Lower lobe of right lung (tissue), 2 donors: ENCODE data around the gene SORL1. TPM values are rescaled to one million over a fixed set of nuclear protein-coding genes. Genes with fewer than 3 reads are reported as not detected.

Source experiments
- ATAC-seq, 2 donors: fragments of 200-7000 bp; cut with Tn5 transposase; one replicate each; pipeline ENCODE4 v1.9.1; 2020 to 2022; ENCODE audit warnings: mild to moderate bottlenecking in 2 of 2, moderate library complexity in 2 of 2
- DNase-seq: peaks from one replicate; pipeline ENCODE4 v3.0.0-alpha.2; 2020
- H3K27ac ChIP-seq: fragments of 200-600 bp; one replicate; pipeline ENCODE4 v1.8.0; 2022
- H3K27me3 ChIP-seq: fragments of 200-600 bp; one replicate; pipeline ENCODE4 v1.8.0; 2022; ENCODE audit warnings: low read depth
- H3K36me3 ChIP-seq: fragments of 200-600 bp; one replicate; pipeline ENCODE4 v1.8.0; 2022; ENCODE audit warnings: mild to moderate bottlenecking
- H3K4me1 ChIP-seq: fragments of 200-600 bp; one replicate; pipeline ENCODE4 v1.8.0; 2022
- H3K4me3 ChIP-seq: fragments of 200-600 bp; one replicate; pipeline ENCODE4 v1.8.0; 2022; ENCODE audit warnings: mild to moderate bottlenecking
- H3K9me3 ChIP-seq: fragments of 200-600 bp; one replicate; pipeline ENCODE4 v1.8.0; 2022
- CTCF ChIP-seq: fragments of 200-600 bp; IDR thresholded peaks from one replicate; pipeline ENCODE4 v1.8.0; 2022; ENCODE audit warnings: antibody characterized with exemption, mild to moderate bottlenecking
- intact Hi-C: fragments of 100-400 bp; cut with DNase I; formaldehyde crosslinking; loops from one replicate; pipeline ENCODE4 v1.11.0; 2022
- total RNA-seq: library from RNA; stranded (reverse); fragmentation: NEBNext Ultra II Directional; extraction: Animal tissue kit (Norgen Biotek cat#: 25700); gene quantifications from one replicate; pipeline ENCODE4 v1.2.1, GENCODE V29; 2021
- donor health status: DM: no; HTN: yes; CAD: no; lungs with severe emphysema.

SORL1 gene
- total RNA-seq, 1 donor from 2014 or later = 74.0 TPM

- Histone ChIP-seq H3K4me1 (peaks cover 17% of the 10 kb centered on the region), H3K4me3 (no peak overlapping the region), H3K9me3 (no peaks in the 10 kb centered on the region), H3K27ac (no peak overlapping the region), H3K36me3 (peaks cover 13% of the 10 kb centered on the region), H3K27me3 (no peaks in the 10 kb centered on the region)
- no peak for TF ChIP-seq CTCF
- no peak for DNase-seq
- intact Hi-C loops = no loop called here
- ATAC-seq = no peak
These were observed 118.3 kb downstream of the SORL1 start for GRCh38 chr11:121570453-121570852.

DNA sequence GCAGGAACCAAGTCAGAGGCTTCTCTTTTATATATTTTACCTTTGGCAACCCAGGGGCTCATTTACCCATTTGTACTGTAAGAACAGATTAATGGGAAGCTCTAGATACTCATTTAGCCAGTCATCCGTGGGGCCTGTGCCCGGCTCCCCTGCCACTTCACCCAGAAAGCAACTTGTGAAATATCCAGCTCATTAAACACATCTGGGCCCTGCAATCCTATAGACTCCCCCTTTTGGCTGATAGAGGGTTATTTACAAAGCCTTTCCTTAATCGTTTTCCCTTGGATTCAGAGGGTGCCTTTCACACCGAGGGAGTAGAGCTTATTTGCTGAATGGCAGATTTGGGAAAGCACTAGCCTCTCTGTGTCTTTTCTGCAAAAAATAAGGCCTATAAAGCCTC is 119.4 kb downstream of the SORL1 start:
- no peak for TF ChIP-seq CTCF
- no peak for ATAC-seq
- Histone ChIP-seq H3K27ac (no peak overlapping the region), H3K4me1 (peaks cover 28% of the 10 kb centered on the region), H3K36me3 (peaks cover 13% of the 10 kb centered on the region), H3K9me3 (no peaks in the 10 kb centered on the region), H3K27me3 (no peaks in the 10 kb centered on the region), H3K4me3 (no peak overlapping the region)
- intact Hi-C loops = no loop called here
- no peak for DNase-seq

DNA sequence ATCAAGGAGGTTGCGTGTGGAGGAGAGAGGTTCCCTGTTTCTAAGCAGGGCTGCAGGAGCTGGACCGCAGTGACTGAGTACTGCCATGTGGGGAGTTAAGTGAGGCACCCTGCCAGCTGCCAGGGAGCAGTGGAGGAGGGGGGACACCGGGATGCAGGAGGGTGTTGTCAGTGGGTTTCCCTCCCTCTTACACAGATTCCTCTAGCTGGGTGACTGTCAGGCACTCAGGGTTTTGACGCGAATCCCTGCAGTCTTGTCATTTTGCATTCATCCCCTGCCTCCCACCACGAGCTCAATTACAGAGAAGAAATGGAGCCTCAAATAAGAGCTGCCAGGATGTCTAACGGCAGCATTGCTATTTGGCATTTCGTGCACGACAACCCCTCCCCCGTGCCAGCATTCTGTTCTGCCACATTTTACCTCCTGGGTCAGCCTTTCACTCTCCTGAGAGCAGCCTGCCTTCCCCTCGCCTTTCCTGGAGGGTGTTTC is 120.5 kb downstream of the SORL1 start:
- no peak for TF ChIP-seq CTCF
- H3K4me1 ChIP-seq = peaks cover 38% of the 10 kb centered on the region
- H3K9me3 ChIP-seq = no peaks in the 10 kb centered on the region
- DNase-seq (no peak), ATAC-seq (no peak)
- H3K36me3 ChIP-seq = peaks cover 6% of the 10 kb centered on the region
- no peaks in the 10 kb centered on the region for H3K27me3 ChIP-seq
- H3K27ac ChIP-seq = no peak overlapping the region
- intact Hi-C loops = no loop called here
- no peak overlapping the region for H3K4me3 ChIP-seq

DNA sequence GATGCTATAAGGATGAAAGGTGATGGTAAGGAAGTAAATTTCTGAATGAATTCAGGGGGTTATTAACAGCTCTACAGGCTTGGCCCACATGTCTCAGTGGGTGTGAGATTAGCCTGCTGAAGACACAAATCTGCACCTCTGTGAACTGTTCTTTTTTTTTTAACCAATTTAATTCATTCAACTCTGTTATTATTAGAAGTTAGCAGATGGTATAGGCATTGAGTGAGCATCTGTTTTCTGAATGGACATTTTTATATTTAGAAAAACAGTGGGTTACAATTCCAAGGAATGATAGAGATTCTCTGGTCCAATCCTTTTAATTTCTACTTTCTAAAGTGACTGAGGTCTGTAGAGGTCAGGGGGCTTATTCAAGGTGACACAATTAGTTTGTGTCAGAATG is 122.7 kb downstream of the SORL1 start:
- no peak for ATAC-seq
- Histone ChIP-seq H3K4me3 (no peak overlapping the region), H3K27me3 (no peaks in the 10 kb centered on the region), H3K4me1 (peaks cover 47% of the 10 kb centered on the region), H3K36me3 (peaks cover 6% of the 10 kb centered on the region), H3K27ac (no peak overlapping the region), H3K9me3 (no peaks in the 10 kb centered on the region)
- intact Hi-C loops = no loop called here
- TF ChIP-seq CTCF = no peak
- no peak for DNase-seq

DNA sequence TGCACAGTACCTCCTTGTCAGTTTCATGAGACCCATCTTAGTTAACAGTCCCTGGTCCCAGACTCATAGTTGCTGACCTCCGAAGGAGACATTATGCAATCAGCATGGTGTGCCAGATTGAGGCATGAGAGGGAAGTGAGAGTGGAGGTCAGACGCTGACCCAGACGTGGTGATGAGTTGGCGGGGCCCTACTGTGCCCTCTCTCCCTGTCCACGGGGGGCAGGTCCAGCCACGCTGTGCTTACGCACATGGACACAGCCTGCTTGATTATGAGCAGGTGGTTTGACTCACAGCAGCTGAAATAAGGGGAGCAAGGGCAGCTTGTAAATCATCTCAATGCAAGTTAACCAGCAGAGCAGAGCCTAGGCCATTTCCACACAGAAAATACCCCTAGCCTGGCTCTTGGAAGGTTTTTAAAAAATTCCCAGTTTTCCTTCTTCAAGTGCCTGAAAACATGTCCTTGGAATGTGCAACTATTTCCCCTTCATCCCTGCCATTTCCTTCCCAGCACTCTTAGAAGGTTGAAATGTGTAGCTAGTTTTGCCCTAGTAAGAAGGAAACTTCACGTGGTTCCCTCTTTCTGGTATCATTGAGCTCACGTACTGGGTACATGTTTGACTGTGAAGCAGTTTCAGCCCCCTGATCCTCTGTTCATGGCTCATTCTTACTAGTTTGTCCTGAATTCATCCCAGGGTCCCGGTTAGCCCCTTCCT is 123.3 kb downstream of the SORL1 start:
- Histone ChIP-seq H3K9me3 (no peaks in the 10 kb centered on the region), H3K36me3 (peaks cover 1% of the 10 kb centered on the region), H3K27ac (peak overlapping the region; percentile 37), H3K27me3 (no peaks in the 10 kb centered on the region), H3K4me1 (peaks cover 47% of the 10 kb centered on the region), H3K4me3 (no peak overlapping the region)
- no peak for TF ChIP-seq CTCF
- ATAC-seq (peak; percentile 95 to 97), DNase-seq (peak; percentile 89)
- intact Hi-C loops = no loop called here
